ENCODE measurements around the gene RABGAP1L. TPM values are rescaled to one million over a fixed set of nuclear protein-coding genes. Genes with fewer than 3 reads are reported as not detected.

Gene RABGAP1L
- total and polyA plus RNA-seq, 10 of the 15 experiments (the other 5 are each of a cell fraction or from before 2014, with no cell fraction given), result 5.8 to 194 (median 113) TPM

DNA sequence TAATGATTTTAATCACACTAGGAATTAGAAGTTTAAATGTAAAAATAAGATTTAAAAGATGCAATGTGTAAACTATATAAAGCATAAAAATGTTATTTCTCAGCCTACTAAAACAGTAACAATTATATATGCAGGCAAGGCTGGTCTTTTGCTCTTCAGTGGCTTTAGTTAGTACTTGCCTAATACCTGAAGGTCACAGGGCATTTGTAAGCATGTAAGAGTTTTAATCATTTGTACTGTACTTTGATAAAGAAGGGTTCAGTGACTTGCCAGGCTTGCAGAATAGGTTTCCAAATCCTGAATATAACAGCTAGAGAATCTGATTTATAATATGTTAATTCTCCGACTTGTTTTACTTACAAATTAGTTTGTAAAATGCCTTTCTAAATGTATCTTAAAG lies 545.0 kb downstream of the RABGAP1L start:
- WGBS (ENCODE audit: insufficient coverage, insufficient replicate concordance, low lambda C conversion rate, missing lambda C conversion rate), result 95% methylated on average over 1 of the region's 1 CpG
- Histone ChIP-seq H2AFZ (ENCODE audit: control insufficient read depth, low read depth, low read length) (no peak overlapping the region), H3K4me1 (ENCODE audit: control insufficient read depth, insufficient read depth, low read length) (no peaks in the 10 kb centered on the region), H3K4me3 (no peak overlapping the region), H3K27me3 (replicated peaks in 1 of 2; ENCODE audit: control insufficient read depth in 2 of 2, insufficient read depth in 2 of 2, low read length in 1 of 2) (no peaks in the 10 kb centered on the region), H3K27ac (ENCODE audit: control insufficient read depth, insufficient read depth) (no peak overlapping the region), H3K36me3 (ENCODE audit: control insufficient read depth in 2 of 2, insufficient read depth in 2 of 2, low read length in 1 of 2) (peaks cover 0 to 11% of the 10 kb centered on the region in 2 experiments; a peak in 2 of 4 replicates), H3K79me2 (ENCODE audit: control insufficient read depth, insufficient read depth, low read length) (no peaks in the 10 kb centered on the region), H3K9me3 (replicated peaks; ENCODE audit: control insufficient read depth, insufficient read depth, low read length) (no peaks in the 10 kb centered on the region), H3K4me2 (ENCODE audit: control insufficient read depth, insufficient read depth) (no peak overlapping the region), H4K20me1 (ENCODE audit: control insufficient read depth, insufficient read depth) (no peaks in the 10 kb centered on the region), H3K9ac (ENCODE audit: control insufficient read depth, insufficient read depth, low read length) (no peak overlapping the region)
- in situ Hi-C loops (cut with MboI) (no loop called here), intact Hi-C loops (cut with micrococcal nuclease; ENCODE audit: unreplicated experiment) (no loop called here)
- RAD21 ChIA-PET (ENCODE audit: unreplicated experiment), result no interaction called here
- POLR2A ChIA-PET, result no interaction called here
- no TSS peak for BruUV-seq (replicated peaks)
- DNase-seq (ENCODE audit: low read depth, low spot score) (no peak), FAIRE-seq (no peak), ATAC-seq (no peak)
- TF ChIP-seq POLR2A (IDR thresholded peaks at IDR 0.05; ENCODE audit: low read depth, low read length) (no peak), BMI1 (IDR thresholded peaks at IDR 0.05; ENCODE audit: borderline replicate concordance) (no peak), CHD4 (IDR thresholded peaks at IDR 0.05) (no peak)
- SMC1A ChIA-PET (ENCODE audit: uncharacterized antibody, unreplicated experiment), result interaction anchor here (1.2 kb wide), 1 partner anchor 105 kb away, joined by 3 read pairs; no protein-coding TSS in a partner anchor
- CTCF ChIA-PET, result no interaction called here

- ChIA-PET SMC1A (ENCODE audit: uncharacterized antibody, unreplicated experiment) (interaction anchor here (1.9 kb wide), 1 partner anchor 9 kb away, joined by 4 read pairs; no protein-coding TSS in a partner anchor), RAD21 (ENCODE audit: unreplicated experiment) (no interaction called here), POLR2A (no interaction called here), CTCF (interaction anchor here (0.8 to 2.9 kb wide), 2 partner anchors 13 to 448 kb away, joined by 3 to 6 read pairs; no protein-coding TSS in a partner anchor)
- no peak for DNase-seq (ENCODE audit: low read depth, low spot score)
- BruUV-seq (replicated peaks), result no TSS peak
- in situ Hi-C loops (cut with MboI), result no loop called here
- Histone ChIP-seq H3K4me2 (ENCODE audit: control insufficient read depth, insufficient read depth) (no peak overlapping the region), H3K79me2 (ENCODE audit: control insufficient read depth, insufficient read depth, low read length) (no peaks in the 10 kb centered on the region), H3K27me3 (replicated peaks in 1 of 2; ENCODE audit: control insufficient read depth in 2 of 2, insufficient read depth in 2 of 2, low read length in 1 of 2) (no peaks in the 10 kb centered on the region), H3K9me3 (replicated peaks; ENCODE audit: control insufficient read depth, insufficient read depth, low read length) (no peaks in the 10 kb centered on the region; the same call in 2 of the 3 replicates), H3K9ac (ENCODE audit: control insufficient read depth, insufficient read depth, low read length) (no peak overlapping the region), H3K27ac (ENCODE audit: control insufficient read depth, insufficient read depth) (no peak overlapping the region), H3K36me3 (ENCODE audit: control insufficient read depth in 2 of 2, insufficient read depth in 2 of 2, low read length in 1 of 2) (no peaks in the 10 kb centered on the region; a peak in 1 of 4 replicates), H2AFZ (ENCODE audit: control insufficient read depth, low read depth, low read length) (no peak overlapping the region), H4K20me1 (ENCODE audit: control insufficient read depth, insufficient read depth) (no peaks in the 10 kb centered on the region), H3K4me3 (no peak overlapping the region), H3K4me1 (ENCODE audit: control insufficient read depth, insufficient read depth, low read length) (no peaks in the 10 kb centered on the region)
- ATAC-seq, result no peak
- no peak for FAIRE-seq
- peak; percentile 29 for TF ChIP-seq POLR2A (IDR thresholded peaks at IDR 0.05; ENCODE audit: low read depth, low read length)
- TF ChIP-seq YY1 (IDR thresholded peaks at IDR 0.05; ENCODE audit: low read depth, low read length), result no peak
- WGBS (ENCODE audit: insufficient coverage, insufficient replicate concordance, low lambda C conversion rate, missing lambda C conversion rate), result 97% methylated on average over 46 of the region's 50 CpGs
- intact Hi-C loops (cut with micrococcal nuclease; ENCODE audit: unreplicated experiment), result no loop called here
Observed at GRCh38 chr1:174710868-174711845, 551.8 kb downstream of the RABGAP1L start.

Data from GM12878 (cell line).